OCI-LY3 (cell line): ENCODE measurements around the gene CDCP1.

ENCODE experiments used
- EZH2phosphoT487 ChIP-seq: fragments of 200-600 bp; shearing (Covaris generic); IDR thresholded peaks from 2 replicates; pipeline ENCODE4 v1.6.1; 2018; ENCODE audit warnings: antibody characterized with exemption, mixed run types, low read depth
- TF ChIP-seq, protein P1 (sequence below): fragments of 200-600, 300-600 bp; sonication (generic); IDR thresholded peaks from 2 replicates; pipeline ENCODE4 v1.5.1; 2014; ENCODE audit warnings: antibody characterized with exemption, low read length, low read depth

DNA sequence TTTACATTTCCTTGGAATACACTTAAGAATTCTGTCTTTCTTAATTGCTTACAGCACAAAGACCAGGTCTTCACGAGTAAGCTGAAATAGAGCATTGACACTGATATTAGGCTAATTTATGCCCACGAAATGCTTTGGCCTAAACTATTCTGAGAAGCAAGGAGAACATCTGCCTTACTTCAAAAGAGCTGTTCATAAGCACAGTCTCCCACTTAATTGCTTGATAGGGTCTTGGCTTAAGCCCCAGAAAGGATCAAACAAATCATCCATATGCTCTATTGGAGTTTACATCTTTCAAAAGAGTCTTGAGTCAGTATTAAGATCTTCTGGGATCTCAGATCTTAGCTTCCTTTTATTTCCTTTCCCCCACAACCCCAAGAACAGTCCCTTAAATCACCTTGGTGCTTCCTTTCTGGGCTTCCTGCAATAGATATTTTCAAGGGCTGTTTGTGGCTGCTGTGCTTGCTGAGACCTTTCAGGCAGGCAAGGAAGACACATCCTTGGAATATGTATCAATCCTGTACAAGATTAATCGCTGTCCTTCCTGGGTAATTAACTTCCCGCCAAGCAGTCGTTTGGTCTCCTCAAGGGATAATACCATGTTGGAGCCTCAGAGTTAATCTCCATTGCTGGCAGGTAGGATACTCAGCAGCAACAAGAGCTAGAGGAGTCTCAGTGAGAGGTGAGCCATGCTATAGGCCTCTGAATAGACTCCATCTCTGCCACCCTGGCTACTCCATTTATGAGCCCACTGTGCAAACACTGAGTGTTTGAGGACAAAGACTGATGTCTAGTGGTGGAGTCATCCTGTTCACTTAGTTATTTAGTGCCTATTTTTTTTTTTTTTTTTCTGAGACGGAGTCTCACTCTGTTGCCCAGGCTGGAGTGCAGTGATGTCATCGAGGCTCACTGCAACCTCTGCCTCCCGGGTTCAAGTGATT, 42.8 kb upstream of the CDCP1 start:
- TF ChIP-seq, protein P1, sequence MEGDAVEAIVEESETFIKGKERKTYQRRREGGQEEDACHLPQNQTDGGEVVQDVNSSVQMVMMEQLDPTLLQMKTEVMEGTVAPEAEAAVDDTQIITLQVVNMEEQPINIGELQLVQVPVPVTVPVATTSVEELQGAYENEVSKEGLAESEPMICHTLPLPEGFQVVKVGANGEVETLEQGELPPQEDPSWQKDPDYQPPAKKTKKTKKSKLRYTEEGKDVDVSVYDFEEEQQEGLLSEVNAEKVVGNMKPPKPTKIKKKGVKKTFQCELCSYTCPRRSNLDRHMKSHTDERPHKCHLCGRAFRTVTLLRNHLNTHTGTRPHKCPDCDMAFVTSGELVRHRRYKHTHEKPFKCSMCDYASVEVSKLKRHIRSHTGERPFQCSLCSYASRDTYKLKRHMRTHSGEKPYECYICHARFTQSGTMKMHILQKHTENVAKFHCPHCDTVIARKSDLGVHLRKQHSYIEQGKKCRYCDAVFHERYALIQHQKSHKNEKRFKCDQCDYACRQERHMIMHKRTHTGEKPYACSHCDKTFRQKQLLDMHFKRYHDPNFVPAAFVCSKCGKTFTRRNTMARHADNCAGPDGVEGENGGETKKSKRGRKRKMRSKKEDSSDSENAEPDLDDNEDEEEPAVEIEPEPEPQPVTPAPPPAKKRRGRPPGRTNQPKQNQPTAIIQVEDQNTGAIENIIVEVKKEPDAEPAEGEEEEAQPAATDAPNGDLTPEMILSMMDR, result no peak
- no peak for TF ChIP-seq EZH2phosphoT487
